Pons (tissue), 1 donor: Measurements from ENCODE around the gene SLC17A9.

Source experiments
- DNase-seq: peaks from one replicate; pipeline ENCODE4 v3.0.0-alpha.2; 2016; ENCODE audit warnings: low spot score

Gene SLC17A9

DNA sequence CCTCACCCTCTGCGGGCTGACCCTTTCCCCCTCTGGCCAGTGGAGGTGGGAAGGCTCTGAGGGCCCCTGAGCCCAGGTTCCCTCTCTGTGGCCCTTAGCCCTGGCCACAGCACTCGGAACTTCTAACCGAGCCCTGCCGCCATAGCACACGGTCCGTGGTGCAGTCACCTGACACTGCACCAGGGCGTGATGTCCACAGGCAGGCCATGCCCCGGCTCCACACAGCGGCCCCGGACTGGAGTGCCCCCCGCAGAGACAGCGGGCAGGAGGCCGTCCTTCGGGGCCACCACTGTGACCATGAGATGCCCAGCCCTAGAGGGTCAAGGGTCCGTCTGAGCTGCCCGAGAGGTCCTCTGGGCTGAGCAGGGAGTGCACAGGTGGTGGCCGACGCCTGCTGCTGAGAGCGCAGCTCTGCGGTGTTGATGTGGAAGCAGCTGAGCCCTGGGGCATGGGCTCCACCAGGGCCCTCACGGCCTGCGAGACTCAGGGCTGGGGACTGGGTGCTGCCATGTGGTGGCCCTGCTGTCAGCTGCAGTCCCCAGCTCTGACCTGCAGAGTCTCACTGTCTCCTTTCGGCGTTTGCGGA is 65.4 kb downstream of the SLC17A9 start:
- no peak for DNase-seq
